Activated CD4-positive, alpha-beta T cell treated with anti-CD3 and anti-CD28 coated beads, Interleukin-2, amount 50 U/mL, for 16 hours (primary cell): ENCODE data around the gene COPZ1.
"Not testable (repeated sequence)": the region's sequence is repeated elsewhere in the genome, so short reads cannot be mapped to it uniquely, and the experiment has no call there.

ENCODE experiments used
- DNase-seq: peaks from one replicate; pipeline ENCODE4 v3.0.0-alpha.2; 2020

COPZ1 gene

GRCh38 chr12:54337280-54337842 is 12.4 kb downstream of the COPZ1 start:
- no peak for DNase-seq

GRCh38 chr12:54337854-54338650 is 13.1 kb downstream of the COPZ1 start:
- DNase-seq = no peak

- no peak for DNase-seq
Measured at GRCh38 chr12:54338698-54339296, 13.9 kb downstream of the COPZ1 start.

- no peak for DNase-seq
Measured at GRCh38 chr12:54340846-54341245, 15.9 kb downstream of the COPZ1 start.

GRCh38 chr12:54341378-54342300 is 16.7 kb downstream of the COPZ1 start:
- DNase-seq = no peak

GRCh38 chr12:54349036-54349435 is 24.1 kb downstream of the COPZ1 start:
- DNase-seq = no peak

- DNase-seq = no peak
Measured at GRCh38 chr12:54349679-54350078, 24.7 kb downstream of the COPZ1 start.

GRCh38 chr12:54350743-54351142 is 25.8 kb downstream of the COPZ1 start:
- DNase-seq = no peak

GRCh38 chr12:54351341-54351740 is 26.4 kb downstream of the COPZ1 start:
- DNase-seq = no peak

- no peak for DNase-seq
Measured at GRCh38 chr12:54352022-54352531, 27.1 kb downstream of the COPZ1 start.

- DNase-seq = no peak
Measured at GRCh38 chr12:54352891-54353874, 28.3 kb downstream of the COPZ1 start.

- DNase-seq = not testable (repeated sequence)
Measured at GRCh38 chr12:54354271-54354670, 29.3 kb downstream of the COPZ1 start.

GRCh38 chr12:54355104-54355815 is 30.3 kb downstream of the COPZ1 start:
- DNase-seq = no peak

GRCh38 chr12:54356228-54356627 is 31.3 kb downstream of the COPZ1 start:
- DNase-seq = no peak

GRCh38 chr12:54356951-54357356 is 32.0 kb downstream of the COPZ1 start:
- DNase-seq = no peak

- DNase-seq = no peak
Measured at GRCh38 chr12:54357506-54358190, 32.7 kb downstream of the COPZ1 start.

GRCh38 chr12:54358191-54358944 is 33.4 kb downstream of the COPZ1 start:
- DNase-seq = peak; percentile 72

GRCh38 chr12:54358945-54359761 is 34.2 kb downstream of the COPZ1 start:
- DNase-seq = peak; percentile 99
